Right cardiac atrium (tissue), 5 donors: Measurements from ENCODE around the gene RNF213. TPM values are rescaled to one million over a fixed set of nuclear protein-coding genes. Genes with fewer than 3 reads are reported as not detected.

Source experiments
- ATAC-seq, 2 donors: fragments of 200-7000 bp; cut with Tn5 transposase; one replicate each; pipeline versions ENCODE4 v1.8.0 to v1.9.1; 2020; ENCODE audit warnings: moderate library complexity in 2 of 2, mild to moderate bottlenecking in 1 of 2
- DNase-seq, 3 donors: peaks; one replicate each; pipeline ENCODE4 v3.0.0-alpha.2; 2020
- H3K27ac ChIP-seq: one replicate; pipeline ENCODE4 v1.5.1; 2013; ENCODE audit warnings: mild to moderate bottlenecking, low read length, control low read depth, moderate library complexity
- H3K27me3 ChIP-seq: one replicate; pipeline ENCODE4 v1.6.1; 2013; ENCODE audit not compliant: control insufficient read depth, insufficient read depth
- H3K4me1 ChIP-seq: one replicate; pipeline ENCODE4 v1.6.1; 2013; ENCODE audit warnings: low read length; ENCODE audit not compliant: control insufficient read depth, insufficient read depth
- H3K4me3 ChIP-seq: one replicate; pipeline ENCODE4 v1.5.1; 2013; ENCODE audit warnings: low read length, control low read depth
- H3K9me3 ChIP-seq: one replicate; pipeline ENCODE4 v1.6.1; 2013; ENCODE audit warnings: low read length; ENCODE audit not compliant: control insufficient read depth
- WGBS: extraction: QIAGEN DNeasy Blood & Tissue Kit; methylation state at CpG from one replicate; pipeline ENCODE4 v1.1.7; 2013; 5-methylcytosine and 5-hydroxymethylcytosine counted together
- intact Hi-C, 4 donors: fragments of 100-400 bp; cut with DNase I; formaldehyde crosslinking; loops; one replicate each; pipeline versions ENCODE4 v1.11.0 to v1.14.0; 2022 to 2023
- polyA plus RNA-seq: library from polyadenylated mRNA; stranded (reverse); fragments of 200-250 nt; gene quantifications from one replicate; pipeline ENCODE4 v1.2.3, GENCODE V29; 2013
- total RNA-seq, 4 donors: library from RNA; stranded (reverse); fragmentation: NEBNext Ultra II Directional; extraction: Animal tissue kit (Norgen Biotek cat#: 25700); gene quantifications; one replicate each; pipeline ENCODE4 v1.2.1, GENCODE V29; 2021
- donor health status: healthy with polysubstance abuse.
- donor health status: DM: no; HTN: yes; CAD: no.
- donor health status: DM: no; HTN: no; CAD: no.
- donor health status: DM: no; HTN: yes; CAD: no; lungs with severe emphysema.
- donor health status: DM: yes; HTN: yes; CAD: no.

The RNF213 gene
- total and polyA plus RNA-seq, 5 donors, result 28.7 to 49.7 (median 43.0) TPM

DNA sequence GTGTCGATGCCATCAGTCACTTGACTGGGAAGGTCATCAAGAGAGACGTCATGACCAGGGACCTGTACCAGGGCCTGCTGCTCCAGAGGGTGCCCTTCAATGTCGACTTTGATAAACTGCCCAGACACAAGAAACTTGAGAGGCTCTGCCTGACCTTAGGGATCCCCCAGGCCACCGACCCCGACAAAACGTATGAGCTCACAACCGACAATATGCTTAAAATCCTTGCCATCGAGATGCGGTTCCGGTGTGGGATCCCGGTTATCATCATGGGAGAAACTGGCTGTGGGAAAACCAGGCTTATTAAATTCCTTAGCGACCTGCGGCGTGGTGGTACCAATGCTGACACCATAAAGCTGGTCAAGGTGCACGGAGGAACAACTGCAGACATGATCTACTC is 84.7 kb downstream of the RNF213 start:
- WGBS, result 95% methylated on average over 15 of the region's 15 CpGs
- H3K27me3 ChIP-seq, result no peaks in the 10 kb centered on the region
- no peak for DNase-seq
- no peak overlapping the region for H3K4me3 ChIP-seq
- no peak overlapping the region for H3K27ac ChIP-seq
- H3K4me1 ChIP-seq, result no peaks in the 10 kb centered on the region
- no peak for ATAC-seq
- intact Hi-C loops, result no loop called here
- no peaks in the 10 kb centered on the region for H3K9me3 ChIP-seq

GRCh38 chr17:80345841-80346497 is 85.3 kb downstream of the RNF213 start:
- DNase-seq, result no peak
- H3K4me3 ChIP-seq, result no peak overlapping the region
- 96% methylated on average over 27 of the region's 27 CpGs for WGBS
- ATAC-seq, result no peak
- no peaks in the 10 kb centered on the region for H3K9me3 ChIP-seq
- intact Hi-C loops, result no loop called here
- no peaks in the 10 kb centered on the region for H3K27me3 ChIP-seq
- no peaks in the 10 kb centered on the region for H3K4me1 ChIP-seq
- no peak overlapping the region for H3K27ac ChIP-seq

DNA sequence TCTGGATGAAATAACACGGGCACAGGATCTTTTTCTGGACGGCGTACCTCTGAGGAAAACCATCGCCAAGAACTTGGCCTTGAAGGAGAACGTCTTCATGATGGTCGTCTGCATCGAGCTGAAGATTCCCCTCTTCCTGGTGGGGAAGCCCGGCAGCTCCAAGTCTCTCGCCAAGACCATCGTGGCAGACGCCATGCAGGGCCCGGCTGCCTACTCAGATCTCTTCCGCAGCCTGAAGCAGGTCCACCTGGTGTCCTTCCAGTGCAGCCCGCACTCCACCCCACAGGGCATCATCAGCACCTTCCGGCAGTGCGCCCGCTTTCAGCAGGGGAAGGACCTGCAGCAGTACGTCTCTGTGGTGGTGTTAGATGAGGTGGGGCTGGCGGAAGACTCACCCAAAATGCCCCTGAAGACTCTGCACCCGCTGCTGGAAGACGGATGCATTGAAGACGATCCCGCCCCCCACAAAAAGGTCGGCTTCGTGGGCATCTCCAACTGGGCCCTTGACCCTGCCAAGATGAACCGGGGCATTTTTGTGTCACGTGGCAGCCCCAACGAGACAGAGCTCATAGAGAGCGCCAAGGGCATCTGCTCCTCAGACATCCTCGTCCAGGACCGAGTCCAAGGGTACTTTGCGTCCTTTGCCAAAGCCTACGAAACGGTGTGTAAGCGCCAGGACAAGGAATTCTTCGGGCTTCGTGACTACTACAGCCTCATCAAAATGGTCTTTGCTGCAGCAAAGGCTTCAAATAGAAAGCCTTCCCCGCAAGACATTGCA is 86.0 kb downstream of the RNF213 start:
- no peaks in the 10 kb centered on the region for H3K9me3 ChIP-seq
- no peak overlapping the region for H3K27ac ChIP-seq
- no peak overlapping the region for H3K4me3 ChIP-seq
- 97% methylated on average over 38 of the region's 38 CpGs for WGBS
- ATAC-seq (no peak), DNase-seq (no peak)
- intact Hi-C loops, result no loop called here
- H3K27me3 ChIP-seq, result no peaks in the 10 kb centered on the region
- no peaks in the 10 kb centered on the region for H3K4me1 ChIP-seq

GRCh38 chr17:80347536-80347935 is 86.9 kb downstream of the RNF213 start:
- no peaks in the 10 kb centered on the region for H3K9me3 ChIP-seq
- no peak overlapping the region for H3K27ac ChIP-seq
- H3K4me3 ChIP-seq, result no peak overlapping the region
- WGBS, result 96% methylated on average over 19 of the region's 19 CpGs
- H3K27me3 ChIP-seq, result no peaks in the 10 kb centered on the region
- intact Hi-C loops, result no loop called here
- H3K4me1 ChIP-seq, result no peaks in the 10 kb centered on the region
- DNase-seq, result no peak
- ATAC-seq, result no peak

GRCh38 chr17:80347948-80348351 is 87.3 kb downstream of the RNF213 start:
- Histone ChIP-seq H3K27ac (no peak overlapping the region), H3K4me1 (no peaks in the 10 kb centered on the region), H3K4me3 (no peak overlapping the region), H3K9me3 (no peaks in the 10 kb centered on the region), H3K27me3 (no peaks in the 10 kb centered on the region)
- no peak for ATAC-seq
- 97% methylated on average over 24 of the region's 24 CpGs for WGBS
- DNase-seq, result no peak
- intact Hi-C loops, result no loop called here

DNA sequence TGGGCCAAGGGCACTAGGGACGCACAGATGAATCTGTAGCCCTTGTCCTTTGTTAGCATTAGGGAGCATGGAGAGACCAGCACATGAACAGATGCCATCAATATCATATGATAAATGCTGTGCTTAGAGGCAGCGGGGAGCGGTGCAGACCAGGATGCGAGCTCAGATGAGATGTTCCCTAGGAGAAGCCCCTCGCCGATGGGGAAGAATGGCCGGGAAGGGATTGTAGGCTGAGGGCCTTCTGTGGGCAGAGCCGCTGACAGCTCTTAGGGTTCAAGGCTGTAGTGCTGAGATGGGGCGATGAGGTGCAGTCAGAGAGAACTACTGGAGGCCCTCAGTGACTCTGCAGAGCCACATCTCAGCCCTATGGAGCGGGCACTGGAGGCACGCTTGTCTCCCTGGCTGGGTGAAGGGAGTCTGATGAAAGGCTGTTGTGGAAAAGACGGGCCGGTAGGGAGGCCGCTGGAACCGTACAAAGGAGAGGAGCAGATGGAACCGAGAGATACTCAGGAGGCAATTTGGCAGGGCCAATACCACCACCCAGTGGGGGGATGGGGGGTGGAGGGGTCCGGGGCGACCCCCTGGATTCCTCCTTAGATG is 88.0 kb downstream of the RNF213 start:
- H3K4me3 ChIP-seq, result no peak overlapping the region
- no peaks in the 10 kb centered on the region for H3K9me3 ChIP-seq
- H3K27ac ChIP-seq, result no peak overlapping the region
- ATAC-seq (no peak), DNase-seq (no peak)
- no peaks in the 10 kb centered on the region for H3K4me1 ChIP-seq
- intact Hi-C loops, result no loop called here
- H3K27me3 ChIP-seq, result no peaks in the 10 kb centered on the region
- 93% methylated on average over 18 of the region's 18 CpGs for WGBS

DNA sequence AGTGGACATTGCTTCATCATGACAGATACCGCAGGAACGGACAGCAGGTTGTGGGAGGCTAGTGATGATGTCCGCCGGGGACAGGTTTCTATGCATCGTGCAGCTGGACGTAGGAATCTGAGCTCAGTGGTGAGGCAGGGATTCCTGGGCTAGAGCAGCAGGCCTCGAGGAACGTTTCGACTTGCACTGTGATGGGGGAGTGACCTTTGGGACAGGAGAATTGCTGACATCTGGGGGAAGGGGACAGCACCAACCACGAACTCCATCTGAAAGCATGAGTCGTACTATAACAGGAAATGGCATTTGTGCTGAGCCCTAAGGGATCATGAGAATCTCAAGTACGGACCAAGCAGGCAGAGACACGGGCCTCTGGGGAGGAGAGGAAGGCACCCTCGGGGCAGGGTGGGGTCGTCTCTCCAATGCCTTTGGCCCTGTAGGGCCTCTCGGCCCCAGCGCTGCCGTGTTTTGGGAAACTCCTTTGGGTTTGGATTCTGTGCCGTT is 88.5 kb downstream of the RNF213 start:
- H3K4me1 ChIP-seq, result no peaks in the 10 kb centered on the region
- ATAC-seq (no peak), DNase-seq (no peak)
- H3K27ac ChIP-seq, result no peak overlapping the region
- WGBS, result 79% methylated on average over 19 of the region's 19 CpGs
- intact Hi-C loops, result no loop called here
- H3K9me3 ChIP-seq, result no peaks in the 10 kb centered on the region
- no peaks in the 10 kb centered on the region for H3K27me3 ChIP-seq
- no peak overlapping the region for H3K4me3 ChIP-seq

GRCh38 chr17:80349751-80350150 is 89.1 kb downstream of the RNF213 start:
- intact Hi-C loops, result no loop called here
- Histone ChIP-seq H3K4me3 (no peak overlapping the region), H3K9me3 (no peaks in the 10 kb centered on the region), H3K4me1 (no peaks in the 10 kb centered on the region), H3K27ac (no peak overlapping the region), H3K27me3 (no peaks in the 10 kb centered on the region)
- 93% methylated on average over 18 of the region's 18 CpGs for WGBS
- ATAC-seq, result no peak
- no peak for DNase-seq

DNA sequence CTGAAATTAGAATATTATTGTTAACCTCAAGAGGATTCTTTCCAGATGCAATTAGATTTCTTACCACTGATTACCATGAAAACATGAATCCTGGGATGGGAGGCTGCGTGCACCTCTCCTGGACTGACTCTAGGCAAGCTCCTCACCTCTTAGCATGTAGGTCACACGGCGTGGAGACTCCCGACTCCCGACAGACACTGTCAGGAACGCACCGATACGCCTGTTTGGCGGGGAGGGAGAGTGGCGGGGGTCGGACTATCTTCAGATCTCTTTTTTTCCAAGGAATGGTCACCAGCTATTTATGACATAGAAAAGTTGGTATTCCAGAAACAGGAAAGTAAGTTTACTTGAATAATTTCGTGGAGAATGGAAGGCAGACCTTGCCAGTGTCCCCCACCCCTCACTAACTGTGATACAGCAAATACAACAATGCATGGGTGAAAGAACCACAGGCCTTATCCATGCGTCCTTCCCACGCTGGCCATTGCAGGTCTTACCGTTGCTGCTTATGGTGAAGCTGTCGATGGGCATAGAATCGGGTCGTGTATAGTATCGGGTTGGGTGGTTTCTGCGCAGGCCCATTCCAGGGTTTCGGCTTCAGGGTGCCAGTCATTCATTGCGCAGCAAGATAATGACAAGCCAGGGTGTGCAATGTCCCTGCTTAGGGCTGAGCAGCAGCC is 91.7 kb downstream of the RNF213 start:
- ATAC-seq (no peak), DNase-seq (no peak)
- Histone ChIP-seq H3K27ac (no peak overlapping the region), H3K4me3 (no peak overlapping the region), H3K9me3 (no peaks in the 10 kb centered on the region), H3K27me3 (no peaks in the 10 kb centered on the region), H3K4me1 (no peaks in the 10 kb centered on the region)
- intact Hi-C loops, result no loop called here
- 93% methylated on average over 22 of the region's 22 CpGs for WGBS

DNA sequence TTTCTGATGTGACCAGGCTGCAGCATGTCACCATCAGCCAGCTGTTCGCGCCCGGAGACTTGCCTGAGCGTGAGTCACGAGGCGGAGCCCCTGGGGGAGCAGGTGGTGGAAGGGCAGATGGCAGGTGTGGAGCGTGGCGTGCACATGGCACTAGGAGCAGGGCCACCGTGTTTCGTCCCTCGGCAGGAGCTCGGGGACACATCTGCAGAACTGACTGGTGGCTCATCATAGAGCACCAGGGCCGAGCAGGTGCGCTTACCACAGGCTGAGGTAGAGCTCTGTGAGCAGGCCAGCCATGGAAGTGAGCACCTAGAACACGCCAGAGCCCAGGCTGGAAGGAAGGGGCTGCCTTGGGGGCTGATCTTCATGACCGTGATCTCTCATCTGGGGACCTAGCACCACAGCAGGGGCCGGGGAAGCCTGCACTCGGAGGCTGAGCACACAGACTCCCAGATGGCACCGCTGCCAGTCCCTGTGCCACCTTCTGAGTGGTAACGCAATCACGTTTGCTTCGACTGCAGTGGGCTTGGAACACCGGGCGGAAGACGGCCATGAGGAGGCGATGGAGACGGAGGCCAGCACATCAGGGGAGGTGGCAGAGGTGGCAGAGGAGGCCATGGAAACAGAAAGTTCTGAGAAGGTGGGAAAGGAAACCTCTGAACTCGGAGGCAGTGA is 92.5 kb downstream of the RNF213 start:
- Histone ChIP-seq H3K27me3 (no peaks in the 10 kb centered on the region), H3K9me3 (no peaks in the 10 kb centered on the region), H3K4me3 (no peak overlapping the region), H3K4me1 (no peaks in the 10 kb centered on the region), H3K27ac (no peak overlapping the region)
- ATAC-seq (no peak), DNase-seq (no peak)
- intact Hi-C loops, result no loop called here
- WGBS, result 95% methylated on average over 28 of the region's 28 CpGs
